Measurements from ENCODE around the gene MRFAP1. TPM values are rescaled to one million over a fixed set of nuclear protein-coding genes. Genes with fewer than 3 reads are reported as not detected.
"Not testable (repeated sequence)": the region's sequence is repeated elsewhere in the genome, so short reads cannot be mapped to it uniquely, and the experiment has no call there.

The MRFAP1 gene
- total RNA-seq, 1 experiment from 2014 or later = 131 TPM

- DNase-seq (ENCODE audit: low read depth) = no peak
These were observed 23.3 kb downstream of the MRFAP1 start for GRCh38 chr4:6663596-6664393.

GRCh38 chr4:6665320-6665654 is 24.8 kb downstream of the MRFAP1 start:
- DNase-seq (ENCODE audit: low read depth) = no peak

GRCh38 chr4:6668391-6668790 is 27.9 kb downstream of the MRFAP1 start:
- DNase-seq (ENCODE audit: low read depth) = peak; percentile 74

GRCh38 chr4:6671648-6672047 is 31.2 kb downstream of the MRFAP1 start:
- no peak for DNase-seq (ENCODE audit: low read depth)

GRCh38 chr4:6672131-6672530 is 31.6 kb downstream of the MRFAP1 start:
- DNase-seq (ENCODE audit: low read depth) = no peak

GRCh38 chr4:6672541-6673190 is 32.2 kb downstream of the MRFAP1 start:
- DNase-seq (ENCODE audit: low read depth) = not testable (repeated sequence)

- DNase-seq (ENCODE audit: low read depth) = not testable (repeated sequence)
These were observed 32.7 kb downstream of the MRFAP1 start for GRCh38 chr4:6673191-6673659.

- DNase-seq (ENCODE audit: low read depth) = peak; percentile 91
These were observed 33.4 kb downstream of the MRFAP1 start for GRCh38 chr4:6673660-6674499.

GRCh38 chr4:6674500-6675149 is 34.1 kb downstream of the MRFAP1 start:
- peak; percentile 21 for DNase-seq (ENCODE audit: low read depth)

GRCh38 chr4:6676722-6677558 is 36.5 kb downstream of the MRFAP1 start:
- no peak for DNase-seq (ENCODE audit: low read depth)

GRCh38 chr4:6680372-6681034 is 40.0 kb downstream of the MRFAP1 start:
- DNase-seq (ENCODE audit: low read depth) = no peak

- DNase-seq (ENCODE audit: low read depth) = no peak
These were observed 40.7 kb downstream of the MRFAP1 start for GRCh38 chr4:6681191-6681590.

GRCh38 chr4:6682862-6683590 is 42.5 kb downstream of the MRFAP1 start:
- no peak for DNase-seq (ENCODE audit: low read depth)

GRCh38 chr4:6684656-6685055 is 44.2 kb downstream of the MRFAP1 start:
- no peak for DNase-seq (ENCODE audit: low read depth)

GRCh38 chr4:6686104-6686787 is 45.8 kb downstream of the MRFAP1 start:
- DNase-seq (ENCODE audit: low read depth) = no peak

GRCh38 chr4:6687947-6688878 is 47.7 kb downstream of the MRFAP1 start:
- DNase-seq (ENCODE audit: low read depth) = no peak

- DNase-seq (ENCODE audit: low read depth) = peak; percentile 93
These were observed 48.5 kb downstream of the MRFAP1 start for GRCh38 chr4:6688879-6689505.

All from LHCN-M2 (cell line).